Body of pancreas (tissue), 4 donors: ENCODE results near the gene FSTL5. TPM values are rescaled to one million over a fixed set of nuclear protein-coding genes. Genes with fewer than 3 reads are reported as not detected.

Experiments
- ATAC-seq: fragments of 150-250 bp; one replicate; pipeline ENCODE4 v1.9.1; 2016
- DNase-seq, 4 donors: peaks; one replicate each; pipeline ENCODE4 v3.0.0-alpha.2; 2019
- H3K27ac ChIP-seq, 4 donors: fragments of 200-600 bp; sonication (generic); 1 replicate in 3 of 4; 2 replicates in 1 of 4; pipeline versions ENCODE4 v1.5.1 to v1.6.1; 2016 to 2019; ENCODE audit warnings: mild to moderate bottlenecking in 1 of 4, mixed read lengths in 1 of 4, moderate library complexity in 1 of 4
- H3K27me3 ChIP-seq, 2 donors: fragments of 200-600 bp; sonication (generic); one replicate each; pipeline ENCODE4 v1.6.0; 2016; ENCODE audit warnings: mild to moderate bottlenecking in 1 of 2
- H3K36me3 ChIP-seq, 2 donors: fragments of 200-600 bp; sonication (generic); replicated peaks in 1 of 2; 2 replicates each; pipeline ENCODE4 v1.5.1; 2016; ENCODE audit warnings: low read depth in 2 of 2; ENCODE audit not compliant: insufficient read depth in 1 of 2
- H3K4me1 ChIP-seq: fragments of 200-600 bp; sonication (generic); one replicate; pipeline ENCODE4 v1.6.0; 2016
- H3K4me3 ChIP-seq, 2 donors: fragments of 200-600 bp; sonication (generic); 1 replicate in 1 of 2; 2 replicates in 1 of 2; pipeline ENCODE4 v1.5.1; 2016 to 2019
- H3K9me3 ChIP-seq, 3 donors: fragments of 200-600 bp; sonication (generic); 1 replicate in 2 of 3; 2 replicates in 1 of 3; pipeline ENCODE4 v1.5.1; 2016
- CTCF ChIP-seq, 7 experiments: fragments of 450-650 bp in 4 of 7; fragments of 200-600 bp in 3 of 7; sonication (generic) in 3 of 7; IDR thresholded peaks; one replicate each; pipeline ENCODE4 v1.5.1; 2016 to 2019; ENCODE audit warnings: antibody characterized with exemption in 7 of 7
- POLR2A ChIP-seq, 3 donors: fragments of 450-650 bp; IDR thresholded peaks; one replicate each; pipeline ENCODE4 v1.6.1; 2016; ENCODE audit warnings: antibody characterized with exemption in 3 of 3, mild to moderate bottlenecking in 2 of 3
- WGBS, 2 donors: methylation state at CpG; one replicate each; pipeline ENCODE4 v1.1.5; 2017; 5-methylcytosine and 5-hydroxymethylcytosine counted together
- intact Hi-C: fragments of 100-400 bp; cut with DNase I; formaldehyde crosslinking; loops from one replicate; pipeline ENCODE4 v1.15.1; 2023
- total RNA-seq, 2 donors: library from RNA; depleted of rRNA; stranded (reverse); fragments of >200 nt; gene quantifications; one replicate each; pipeline ENCODE4 v1.1.0, GENCODE V29; 2016

The FSTL5 gene
- total RNA-seq, 2 donors from 2014 or later: 1.3 TPM; not detected in 1

DNA sequence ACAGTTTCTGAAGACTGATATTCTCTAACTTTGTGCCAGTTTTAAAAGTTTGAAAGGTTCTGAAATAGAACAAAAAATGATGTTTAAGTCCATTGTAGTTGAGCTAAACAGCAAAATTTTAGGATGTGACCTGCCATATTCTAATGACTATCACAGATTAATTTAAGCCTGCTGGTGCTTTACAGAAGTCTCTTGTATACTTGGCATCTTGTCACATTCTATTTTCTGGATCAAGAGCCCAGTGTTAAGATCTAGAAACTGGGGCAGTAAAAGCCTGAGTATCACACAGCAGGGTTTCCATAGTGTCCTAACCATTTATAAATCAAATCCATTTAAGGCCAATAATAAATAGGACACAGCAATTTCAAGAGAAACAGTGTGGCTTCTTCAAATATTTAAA lies 12.4 kb downstream of the FSTL5 start:
- TF ChIP-seq POLR2A (IDR thresholded peaks at IDR 0.05): no peak
- TF ChIP-seq CTCF (IDR thresholded peaks at IDR 0.05): no peak
- Histone ChIP-seq H3K36me3 (no peaks in the 10 kb centered on the region), H3K27me3 (no peaks in the 10 kb centered on the region), H3K27ac (no peak overlapping the region), H3K4me3 (no peak overlapping the region), H3K9me3 (no peaks in the 10 kb centered on the region), H3K4me1 (no peaks in the 10 kb centered on the region)
- ATAC-seq (no peak), DNase-seq (no peak)
- intact Hi-C loops: no loop called here

- H3K36me3 ChIP-seq: no peaks in the 10 kb centered on the region
- DNase-seq: no peak
- no peaks in the 10 kb centered on the region for H3K9me3 ChIP-seq
- intact Hi-C loops: no loop called here
- no peaks in the 10 kb centered on the region for H3K27me3 ChIP-seq
- H3K27ac ChIP-seq: no peak overlapping the region
- no peaks in the 10 kb centered on the region for H3K4me1 ChIP-seq
- WGBS, 2 donors: 72 to 79% methylated on average over 2 of the region's 2 CpGs
- no peak for ATAC-seq
- TF ChIP-seq CTCF (IDR thresholded peaks at IDR 0.05) (no peak), POLR2A (IDR thresholded peaks at IDR 0.05) (no peak)
- no peak overlapping the region for H3K4me3 ChIP-seq
Measured at GRCh38 chr4:162149644-162150043, 14.2 kb downstream of the FSTL5 start.

DNA sequence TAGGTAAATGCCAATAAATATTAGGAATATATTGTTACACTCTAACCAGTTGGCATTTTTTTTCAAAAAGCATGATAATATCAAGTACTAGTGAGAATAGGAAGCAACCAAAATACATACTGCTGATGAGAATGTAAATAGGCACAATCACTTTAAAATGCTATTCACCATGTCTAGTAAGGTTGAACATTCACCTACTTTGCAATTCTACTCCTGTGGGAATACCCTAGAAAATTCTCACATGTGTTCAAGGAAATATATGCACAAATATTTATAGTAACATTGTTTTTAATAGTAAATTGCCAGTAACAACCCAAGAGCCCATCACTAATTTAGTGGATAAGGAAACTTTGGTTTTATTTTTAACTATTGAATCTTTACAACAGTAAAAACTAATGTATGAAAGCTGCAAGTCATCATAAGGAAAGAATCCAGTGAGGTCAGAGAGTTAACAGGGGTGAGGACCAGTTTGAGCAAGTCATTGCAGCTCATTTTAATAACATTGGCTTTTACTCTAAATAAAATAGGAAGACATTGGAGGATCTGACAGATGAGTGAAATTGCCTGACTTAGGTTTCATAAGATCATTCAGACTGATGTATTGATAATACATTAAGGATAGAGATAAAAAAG lies 23.6 kb downstream of the FSTL5 start:
- Histone ChIP-seq H3K36me3 (no peaks in the 10 kb centered on the region), H3K27me3 (no peaks in the 10 kb centered on the region), H3K4me3 (no peak overlapping the region), H3K9me3 (no peaks in the 10 kb centered on the region), H3K27ac (no peak overlapping the region), H3K4me1 (no peaks in the 10 kb centered on the region)
- no peak for ATAC-seq
- intact Hi-C loops: no loop called here
- no peak for DNase-seq
- TF ChIP-seq POLR2A (IDR thresholded peaks at IDR 0.05) (no peak), CTCF (IDR thresholded peaks at IDR 0.05) (no peak)

DNA sequence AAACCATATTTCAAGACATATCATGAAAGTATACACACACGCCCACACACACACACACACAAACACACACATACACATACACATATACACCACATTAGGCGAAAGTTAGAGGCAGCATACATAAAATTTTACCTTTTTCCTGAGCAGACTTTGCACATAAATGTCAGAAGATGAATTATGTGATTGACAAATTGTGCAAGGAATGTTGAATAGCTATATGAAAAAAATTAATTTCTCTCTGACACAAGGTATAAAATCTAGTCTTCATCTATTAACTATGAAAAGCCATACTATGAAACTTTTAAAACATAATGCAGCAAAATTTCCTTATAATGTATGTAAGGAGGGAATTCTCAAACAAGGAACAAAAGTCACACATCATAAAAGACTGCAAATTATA lies 24.4 kb downstream of the FSTL5 start:
- DNase-seq (no peak), ATAC-seq (no peak)
- Histone ChIP-seq H3K36me3 (no peaks in the 10 kb centered on the region), H3K27ac (no peak overlapping the region), H3K4me1 (no peaks in the 10 kb centered on the region), H3K9me3 (no peaks in the 10 kb centered on the region), H3K4me3 (no peak overlapping the region), H3K27me3 (no peaks in the 10 kb centered on the region)
- TF ChIP-seq POLR2A (IDR thresholded peaks at IDR 0.05): no peak
- TF ChIP-seq CTCF (IDR thresholded peaks at IDR 0.05): no peak
- intact Hi-C loops: no loop called here
- 27 to 40% methylated on average over 2 of the region's 2 CpGs for WGBS, 2 donors

DNA sequence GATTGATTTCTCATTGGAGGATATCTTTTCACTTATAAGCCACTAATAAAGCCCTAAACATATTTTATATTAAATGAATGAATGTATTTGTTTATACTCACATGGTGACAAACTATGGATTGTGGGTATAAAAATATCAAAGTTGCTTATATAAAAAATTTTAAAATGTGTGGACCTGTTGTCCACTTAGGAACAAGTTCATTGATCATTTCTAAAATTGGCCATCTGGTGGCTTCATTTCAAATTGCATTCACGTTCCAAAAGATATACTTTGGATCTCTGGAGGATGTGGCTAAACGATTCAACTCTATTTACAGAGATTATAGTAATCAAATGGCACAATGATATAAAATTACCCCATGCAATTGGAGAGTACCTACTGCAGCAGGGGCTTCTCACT lies 32.5 kb downstream of the FSTL5 start:
- TF ChIP-seq CTCF (IDR thresholded peaks at IDR 0.05) (no peak), POLR2A (IDR thresholded peaks at IDR 0.05) (no peak)
- WGBS, 2 donors: 14 to 16% methylated on average over 2 of the region's 2 CpGs
- ATAC-seq: no peak

More for the DNA sequence above, 32.5 kb downstream of the FSTL5 start:
- intact Hi-C loops: no loop called here
- Histone ChIP-seq H3K9me3 (no peaks in the 10 kb centered on the region), H3K4me3 (no peak overlapping the region), H3K27me3 (no peaks in the 10 kb centered on the region), H3K36me3 (no peaks in the 10 kb centered on the region), H3K27ac (no peak overlapping the region), H3K4me1 (no peaks in the 10 kb centered on the region)
- no peak for DNase-seq
